Keratinocyte (primary cell): Measurements from ENCODE around the gene KRTAP5-7. TPM values are rescaled to one million over a fixed set of nuclear protein-coding genes. Genes with fewer than 3 reads are reported as not detected.

ENCODE experiments used
- DNase-seq: peaks from one replicate; pipeline ENCODE4 v3.0.0-alpha.2; 2011; ENCODE audit warnings: low read depth, missing footprints, low spot score
- FAIRE-seq: peaks from 2 replicates; lab custom pipeline; 2011; peaks lifted over from hg19 to GRCh38; lab: Jason Lieb, UNC
- H2AFZ ChIP-seq: 2 replicates; pipeline ENCODE4 v1.6.0; 2012; ENCODE audit warnings: low read length, control low read depth, inconsistent platforms; ENCODE audit not compliant: control insufficient read depth
- H3K27ac ChIP-seq: 2 replicates; pipeline ENCODE4 v1.5.1; 2011; ENCODE audit warnings: low read length; ENCODE audit not compliant: control insufficient read depth, insufficient read depth
- H3K27me3 ChIP-seq: 3 replicates; pipeline ENCODE4 v1.6.0; 2011; ENCODE audit warnings: low read length; ENCODE audit not compliant: control insufficient read depth, insufficient read depth; ENCODE audit errors: extremely low read depth
- H3K36me3 ChIP-seq, 2 experiments: 2 replicates in 1 of 2; 3 replicates in 1 of 2; pipeline ENCODE4 v1.5.1; 2011; ENCODE audit warnings: low read length in 2 of 2, mild to moderate bottlenecking in 1 of 2; ENCODE audit not compliant: control insufficient read depth in 2 of 2, insufficient read depth in 2 of 2; ENCODE audit errors: extremely low read depth in 1 of 2
- H3K4me1 ChIP-seq: 3 replicates; pipeline ENCODE4 v1.5.1; 2011; ENCODE audit warnings: low read length; ENCODE audit not compliant: control insufficient read depth, insufficient read depth; ENCODE audit errors: extremely low read depth
- H3K4me2 ChIP-seq: 3 replicates; pipeline ENCODE4 v1.6.0; 2011; ENCODE audit warnings: low read depth, low read length; ENCODE audit not compliant: control insufficient read depth, insufficient read depth; ENCODE audit errors: extremely low read depth
- H3K4me3 ChIP-seq, 3 experiments: fragments of 200-600 bp in 1 of 3; sonication (generic) in 1 of 3; 2 replicates in 2 of 3; 3 replicates in 1 of 3; pipeline ENCODE4 v1.5.1; 2011 to 2016; ENCODE audit warnings: low read length in 3 of 3, mild to moderate bottlenecking in 3 of 3, control low read depth in 2 of 3, inconsistent platforms in 1 of 3, low read depth in 1 of 3, mixed read lengths in 1 of 3, mixed run types in 1 of 3, moderate library complexity in 1 of 3; ENCODE audit not compliant: control insufficient read depth in 2 of 3, insufficient read depth in 2 of 3; ENCODE audit errors: extremely low read depth in 1 of 3
- H3K79me2 ChIP-seq: 2 replicates; pipeline ENCODE4 v1.6.0; 2012; ENCODE audit warnings: low read length; ENCODE audit not compliant: control insufficient read depth, insufficient read depth
- H3K9ac ChIP-seq: 3 replicates; pipeline ENCODE4 v1.6.0; 2011; ENCODE audit warnings: low read length; ENCODE audit not compliant: control insufficient read depth, insufficient read depth; ENCODE audit errors: extremely low read depth
- H3K9me1 ChIP-seq: 3 replicates; pipeline ENCODE4 v1.6.0; 2011; ENCODE audit warnings: low read length; ENCODE audit not compliant: control insufficient read depth, insufficient read depth; ENCODE audit errors: extremely low read depth
- H3K9me3 ChIP-seq: 2 replicates; pipeline ENCODE4 v1.5.1; 2012; ENCODE audit warnings: low read depth, low read length; ENCODE audit not compliant: control insufficient read depth
- H4K20me1 ChIP-seq: 3 replicates; pipeline ENCODE4 v1.6.0; 2011; ENCODE audit warnings: low read length; ENCODE audit not compliant: control insufficient read depth, insufficient read depth; ENCODE audit errors: extremely low read depth
- CTCF ChIP-seq, 3 experiments: IDR thresholded peaks in 1 of 3; conservative IDR thresholded peaks in 1 of 3; optimal IDR thresholded peaks in 1 of 3; 2 replicates in 2 of 3; 3 replicates in 1 of 3; pipeline versions ENCODE3 to v1.5.1; 2011; ENCODE audit warnings: low read length in 3 of 3, mild to moderate bottlenecking in 3 of 3, moderate library complexity in 2 of 3, control low read depth in 1 of 3, inconsistent platforms in 1 of 3; ENCODE audit not compliant: insufficient read depth in 2 of 3; ENCODE audit errors: extremely low read depth in 1 of 3
- EZH2 ChIP-seq: IDR thresholded peaks from one replicate; pipeline ENCODE4 v1.6.1; 2012; ENCODE audit warnings: inconsistent platforms, mild to moderate bottlenecking, low read length, moderate library complexity
- dilution Hi-C: fragments of 300-500 bp; cut with MboI; formaldehyde crosslinking; loops from one replicate; pipeline ENCODE4 v1.7.0; 2020; ENCODE audit warnings: low sequenced_read_pairs; ENCODE audit not compliant: extremely low pct_ligation_motif_present
- polyA plus RNA-seq, 5 experiments: library from polyadenylated mRNA; depleted of rRNA in 3 of 5; stranded (reverse) in 3 of 5; stranded (forward) in 1 of 5; unstranded in 1 of 5; fragments of >200 nt; gene quantifications; 1 replicate in 1 of 5; 2 replicates in 3 of 5; 3 replicates in 1 of 5; pipeline versions ENCODE4 v1.2.1 to v1.2.3, GENCODE V29; 2011 to 2012; ENCODE audit warnings: missing spikeins in 2 of 5, low read depth in 1 of 5, low replicate concordance in 1 of 5

The KRTAP5-7 gene
- polyA plus RNA-seq, 1 donor (not counting 4 experiments of a cell fraction or from before 2014, with no cell fraction given) = not detected

- no peaks in the 10 kb centered on the region for H3K9me1 ChIP-seq
- no peaks in the 10 kb centered on the region for H3K4me1 ChIP-seq
- H3K79me2 ChIP-seq = no peaks in the 10 kb centered on the region
- H2AFZ ChIP-seq = no peak overlapping the region
- no peaks in the 10 kb centered on the region for H3K27me3 ChIP-seq
- dilution Hi-C loops = no loop called here
- H3K27ac ChIP-seq = no peak overlapping the region
- no peak overlapping the region for H3K4me2 ChIP-seq
- no peak overlapping the region for H3K4me3 ChIP-seq
- H4K20me1 ChIP-seq = no peaks in the 10 kb centered on the region
- no peak overlapping the region for H3K9ac ChIP-seq
- H3K36me3 ChIP-seq = no peaks in the 10 kb centered on the region
- H3K9me3 ChIP-seq = no peaks in the 10 kb centered on the region
- DNase-seq (no peak), FAIRE-seq (no peak)
- no peak for TF ChIP-seq EZH2
- TF ChIP-seq CTCF (optimal IDR thresholded peaks at IDR 0.05 in 1 of 3, IDR thresholded peaks at IDR 0.05 in 1 of 3, conservative IDR thresholded peaks at IDR 0.05 in 1 of 3; ENCODE audit: extremely low read depth in 1 of 3, insufficient read depth in 2 of 3, low read length in 3 of 3) = no peak
These were observed 16.8 kb downstream of the KRTAP5-7 start for GRCh38 chr11:71543866-71544265.

- DNase-seq = no peak
- H3K36me3 ChIP-seq = no peaks in the 10 kb centered on the region
- no peaks in the 10 kb centered on the region for H3K9me1 ChIP-seq
- H3K27ac ChIP-seq = no peak overlapping the region
- H3K4me2 ChIP-seq = no peak overlapping the region
- no peaks in the 10 kb centered on the region for H3K79me2 ChIP-seq
- no peak overlapping the region for H3K4me3 ChIP-seq
- dilution Hi-C loops = no loop called here
- TF ChIP-seq CTCF (optimal IDR thresholded peaks at IDR 0.05 in 1 of 3, IDR thresholded peaks at IDR 0.05 in 1 of 3, conservative IDR thresholded peaks at IDR 0.05 in 1 of 3; ENCODE audit: extremely low read depth in 1 of 3, insufficient read depth in 2 of 3, low read length in 3 of 3) (no peak), EZH2 (no peak)
- H4K20me1 ChIP-seq = no peaks in the 10 kb centered on the region
- no peaks in the 10 kb centered on the region for H3K4me1 ChIP-seq
- H3K27me3 ChIP-seq = no peaks in the 10 kb centered on the region
- no peaks in the 10 kb centered on the region for H3K9me3 ChIP-seq
- FAIRE-seq = no peak
- no peak overlapping the region for H3K9ac ChIP-seq
- no peak overlapping the region for H2AFZ ChIP-seq
These were observed 17.6 kb downstream of the KRTAP5-7 start for GRCh38 chr11:71544525-71545214.
